ENCODE measurements around the gene WNK2.
"Not testable (repeated sequence)": the region's sequence is repeated elsewhere in the genome, so short reads cannot be mapped to it uniquely, and the experiment has no call there.

WNK2 gene

DNA sequence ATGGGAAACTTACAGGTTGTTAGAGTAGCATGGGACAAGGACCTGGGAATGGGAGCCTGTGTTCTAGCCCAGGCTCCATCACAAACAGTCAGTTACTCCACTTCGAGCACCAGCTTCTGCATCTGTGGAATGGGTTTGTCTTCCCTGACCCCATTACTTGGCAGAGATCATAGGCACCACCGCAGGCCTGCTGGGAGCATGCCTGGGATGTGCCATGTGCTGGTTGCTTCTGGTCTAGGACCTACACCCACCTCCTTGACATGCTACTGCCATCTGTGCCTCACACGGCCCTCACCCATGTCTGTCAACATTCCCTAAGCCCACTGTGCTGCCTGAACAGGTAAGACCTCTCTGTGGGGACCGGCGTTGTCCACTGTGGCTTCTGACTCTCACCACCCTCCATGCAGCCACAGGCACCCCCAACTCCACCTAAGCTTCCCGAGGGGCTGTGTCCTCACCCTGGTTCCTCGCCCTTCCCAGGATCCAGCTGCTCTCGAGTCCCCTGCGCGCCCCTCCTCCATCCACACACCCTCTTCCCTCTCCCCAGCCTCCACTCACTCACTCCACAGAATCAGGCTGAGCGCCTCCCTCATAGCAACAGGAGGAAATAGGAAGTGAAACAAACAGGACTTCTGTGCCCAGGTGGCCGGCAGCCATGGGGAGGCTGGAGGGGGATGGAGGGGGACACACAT is 181.6 kb downstream of the WNK2 start:
- DNase-seq: no peak

DNA sequence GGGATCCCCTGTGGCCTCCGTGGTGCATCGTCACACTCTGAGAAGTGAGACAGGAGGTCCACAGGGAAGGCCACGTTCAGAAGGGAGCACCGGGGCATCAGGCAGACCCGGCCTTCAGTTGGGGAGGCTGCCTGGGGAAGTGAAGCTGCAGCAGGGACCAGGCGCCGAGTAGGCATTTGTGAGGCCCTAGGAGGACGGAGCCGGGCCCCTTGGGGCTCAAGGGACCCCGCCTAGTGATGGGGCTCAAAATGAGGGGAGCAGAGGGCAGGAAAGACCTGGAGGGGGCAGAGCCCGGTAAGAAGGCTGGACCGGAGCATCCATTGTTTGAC is 182.1 kb downstream of the WNK2 start:
- DNase-seq: no peak

DNA sequence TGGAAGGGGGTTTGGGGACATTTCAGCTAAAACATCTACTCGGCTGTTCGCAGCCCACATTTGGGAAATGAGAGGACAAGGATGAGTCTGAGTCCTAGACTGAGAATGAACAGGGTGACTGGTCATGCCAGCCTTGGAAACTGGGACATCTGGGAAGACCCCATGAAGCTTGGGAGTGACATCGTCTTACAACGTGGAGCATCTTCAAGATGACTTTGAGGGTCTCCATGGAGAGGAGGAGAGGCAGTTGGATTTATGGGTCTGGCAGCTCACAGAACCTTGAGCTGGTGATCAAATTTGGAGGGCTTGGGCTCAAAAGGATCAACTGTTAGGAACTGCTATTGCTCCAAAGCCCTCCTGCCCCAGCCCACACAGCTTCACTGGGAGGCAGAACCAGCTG is 182.5 kb downstream of the WNK2 start:
- not testable (repeated sequence) for DNase-seq

DNA sequence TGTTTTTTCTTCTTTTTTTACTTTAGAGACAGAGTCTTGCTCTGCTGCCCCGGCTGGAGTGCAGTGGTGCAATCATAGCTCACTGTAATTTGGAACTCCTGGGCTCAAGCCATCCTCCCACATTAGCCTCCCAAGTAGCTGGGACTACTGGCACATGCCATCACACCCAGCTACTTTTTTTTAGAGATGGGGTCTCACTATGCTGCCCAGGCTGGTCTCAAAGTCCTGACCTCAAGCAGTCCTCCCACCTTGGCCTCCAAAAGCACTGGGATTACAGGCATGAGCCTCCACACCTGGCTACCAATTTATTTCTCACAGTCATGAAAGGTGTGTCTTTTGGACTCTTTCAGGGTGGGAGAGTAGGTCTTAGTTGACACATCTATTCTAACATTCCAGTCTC is 184.5 kb downstream of the WNK2 start:
- DNase-seq: no peak

DNA sequence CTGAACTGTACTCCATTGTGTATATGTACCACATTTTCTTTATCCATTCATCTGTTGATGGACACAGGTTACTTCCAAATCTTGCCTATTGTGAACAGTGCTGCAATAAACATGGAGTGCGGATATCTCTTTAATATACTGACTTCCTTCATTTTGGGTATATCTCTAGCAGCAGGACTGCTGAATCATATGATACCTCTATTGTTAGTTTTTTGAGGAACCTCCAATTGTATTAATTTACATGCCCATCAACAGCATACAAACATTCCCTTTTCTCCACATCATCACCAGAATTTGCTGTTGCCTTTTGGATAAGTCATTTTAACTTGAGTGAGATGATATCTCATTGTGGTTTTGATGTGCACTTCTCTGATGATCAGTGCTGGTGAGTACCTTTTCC is 185.7 kb downstream of the WNK2 start:
- DNase-seq: no peak
